Embryonic facial prominence (tissue), 1 donor: ENCODE results near the gene RIMS3.
A peak's percentile ranks its signal among the peaks of the same experiment; 100 is the strongest.
"Not testable (repeated sequence)": the region's sequence is repeated elsewhere in the genome, so short reads cannot be mapped to it uniquely, and the experiment has no call there.

ENCODE experiments used
- DNase-seq: peaks from one replicate; pipeline ENCODE4 v3.0.0-alpha.2; 2016; ENCODE audit errors: extremely low spot score

Gene RIMS3

DNA sequence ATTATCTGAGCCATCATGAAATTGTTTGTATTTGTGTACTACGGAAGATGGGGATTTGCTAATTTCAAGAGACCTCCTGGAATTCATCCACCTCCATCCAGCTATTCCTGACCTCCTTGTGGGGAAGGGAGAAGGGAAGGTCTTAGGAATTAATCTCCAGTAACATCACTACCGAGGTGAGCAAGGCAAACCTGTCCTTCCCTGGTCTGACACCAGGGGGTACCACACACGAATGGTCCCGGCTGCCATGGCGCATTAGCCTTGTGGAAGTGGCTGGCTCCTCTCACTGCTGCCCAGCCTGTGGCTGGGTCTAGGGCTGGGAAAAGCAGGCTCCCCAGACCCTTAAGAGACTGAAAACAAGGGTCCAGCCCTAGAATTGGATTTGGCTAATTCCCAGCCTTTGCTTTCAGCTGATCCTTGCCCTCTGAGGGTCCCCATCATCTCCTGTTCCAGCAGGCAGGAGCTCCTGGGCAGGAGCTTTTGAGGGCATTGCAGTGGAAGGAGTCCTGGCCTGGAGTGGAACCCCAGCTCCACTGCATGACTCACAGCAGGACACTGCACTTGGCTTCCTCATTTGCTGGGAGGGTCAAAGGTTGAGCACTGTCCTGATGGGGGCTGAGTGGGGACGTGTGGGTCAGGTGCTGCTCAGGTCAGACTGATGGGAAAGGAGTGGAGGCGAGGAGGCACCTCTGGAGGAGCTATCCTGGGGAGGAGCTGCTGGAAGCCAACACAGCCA, 34.8 kb downstream of the RIMS3 start:
- DNase-seq: no peak

DNA sequence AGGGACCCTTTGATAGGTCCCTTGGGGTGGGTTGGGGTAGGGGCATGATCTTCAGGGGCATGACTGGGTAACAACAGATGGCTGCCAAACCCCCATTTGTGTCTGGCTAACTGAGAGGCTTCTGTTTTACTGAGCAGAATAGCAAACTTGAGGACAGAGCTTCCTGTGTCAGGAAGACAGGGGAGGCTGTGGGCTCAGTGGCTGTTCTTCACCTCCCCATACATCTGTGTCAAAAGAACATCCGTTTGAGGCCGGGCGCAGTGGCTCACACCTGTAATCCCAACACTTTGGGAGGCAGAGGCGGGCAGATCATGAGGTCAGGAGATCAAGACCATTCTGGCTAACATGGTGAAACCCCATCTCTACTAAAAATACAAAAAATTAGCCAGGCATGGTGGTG, 35.9 kb downstream of the RIMS3 start:
- DNase-seq: not testable (repeated sequence)

DNA sequence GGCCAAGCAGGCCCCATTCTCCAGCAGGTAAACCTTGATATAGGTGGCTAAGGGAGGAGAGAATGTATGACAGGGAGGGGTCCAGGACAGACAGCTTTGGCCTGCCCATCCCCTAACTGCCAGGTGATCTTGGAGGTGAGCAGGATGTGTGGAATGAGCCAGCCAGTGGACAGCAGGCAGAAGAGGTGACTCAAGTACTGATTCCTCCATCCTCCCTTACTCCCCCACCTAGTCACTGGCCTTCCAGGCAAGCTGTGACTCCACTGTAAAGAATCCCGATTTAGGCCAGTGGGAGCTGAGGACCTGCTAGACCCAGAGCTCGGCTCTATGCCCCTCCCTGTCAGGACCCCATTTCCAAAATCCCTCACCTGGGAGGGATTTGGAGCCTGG, 36.6 kb downstream of the RIMS3 start:
- no peak for DNase-seq

DNA sequence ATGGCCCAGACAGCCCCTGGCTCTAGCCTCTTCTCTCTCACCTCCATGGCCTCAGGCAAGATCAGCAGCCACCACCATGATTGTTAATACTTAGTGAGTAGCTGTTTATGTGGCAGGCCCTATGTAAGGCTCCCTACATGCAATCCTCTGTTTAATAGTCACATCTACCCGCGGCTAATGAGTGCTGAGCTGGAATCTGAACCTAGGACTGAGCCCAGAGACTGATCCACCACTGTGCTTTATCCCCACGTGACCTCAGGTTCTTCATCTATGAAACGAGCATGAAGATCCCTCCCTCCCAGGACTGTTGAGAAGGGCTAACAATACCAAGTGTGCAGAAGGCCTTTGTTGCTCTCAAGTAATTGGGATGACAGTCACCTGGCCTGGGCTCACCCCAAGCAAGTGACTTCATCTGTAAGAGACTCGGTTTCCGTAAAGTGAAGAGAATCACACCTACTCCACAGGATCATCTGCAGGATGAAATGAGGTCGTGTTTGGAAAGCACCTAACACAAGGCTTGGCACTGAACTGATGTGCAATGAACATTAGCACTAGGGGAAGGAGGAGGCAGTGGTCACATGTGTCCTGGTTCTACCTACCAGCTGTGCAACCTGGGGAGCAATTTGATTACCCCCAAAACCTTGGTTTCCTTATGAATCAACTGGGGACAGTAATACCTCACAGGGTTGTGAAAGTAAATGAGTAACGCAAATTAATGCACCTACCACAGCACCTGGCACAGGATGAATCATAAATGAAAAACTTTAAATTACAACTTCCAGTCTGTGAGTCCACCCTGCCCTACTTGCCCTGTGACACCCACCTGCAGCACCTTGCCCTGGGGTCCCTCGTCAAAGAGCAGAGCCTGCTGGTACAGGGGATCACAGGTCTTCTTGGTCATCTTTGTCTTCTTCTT, 37.2 kb downstream of the RIMS3 start:
- DNase-seq: no peak

DNA sequence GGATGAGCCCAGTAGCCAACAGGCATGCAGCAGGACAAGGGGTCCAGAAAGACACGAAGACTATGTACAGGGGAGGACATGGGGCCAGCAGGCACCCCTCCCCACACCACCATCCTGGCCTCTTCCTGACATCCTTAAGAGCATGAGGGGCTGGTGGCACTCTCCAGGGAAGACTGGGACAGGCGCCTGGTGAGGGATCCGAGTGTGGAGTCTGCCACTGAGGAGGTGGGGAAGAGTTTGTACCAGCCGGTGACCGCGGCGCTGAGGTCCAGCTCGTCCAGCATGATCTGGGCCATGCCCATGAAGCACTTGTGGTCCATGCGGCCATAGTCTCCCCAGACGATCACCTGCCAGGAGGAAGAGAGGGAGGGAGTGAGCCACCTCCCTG, 39.1 kb downstream of the RIMS3 start:
- no peak for DNase-seq

DNA sequence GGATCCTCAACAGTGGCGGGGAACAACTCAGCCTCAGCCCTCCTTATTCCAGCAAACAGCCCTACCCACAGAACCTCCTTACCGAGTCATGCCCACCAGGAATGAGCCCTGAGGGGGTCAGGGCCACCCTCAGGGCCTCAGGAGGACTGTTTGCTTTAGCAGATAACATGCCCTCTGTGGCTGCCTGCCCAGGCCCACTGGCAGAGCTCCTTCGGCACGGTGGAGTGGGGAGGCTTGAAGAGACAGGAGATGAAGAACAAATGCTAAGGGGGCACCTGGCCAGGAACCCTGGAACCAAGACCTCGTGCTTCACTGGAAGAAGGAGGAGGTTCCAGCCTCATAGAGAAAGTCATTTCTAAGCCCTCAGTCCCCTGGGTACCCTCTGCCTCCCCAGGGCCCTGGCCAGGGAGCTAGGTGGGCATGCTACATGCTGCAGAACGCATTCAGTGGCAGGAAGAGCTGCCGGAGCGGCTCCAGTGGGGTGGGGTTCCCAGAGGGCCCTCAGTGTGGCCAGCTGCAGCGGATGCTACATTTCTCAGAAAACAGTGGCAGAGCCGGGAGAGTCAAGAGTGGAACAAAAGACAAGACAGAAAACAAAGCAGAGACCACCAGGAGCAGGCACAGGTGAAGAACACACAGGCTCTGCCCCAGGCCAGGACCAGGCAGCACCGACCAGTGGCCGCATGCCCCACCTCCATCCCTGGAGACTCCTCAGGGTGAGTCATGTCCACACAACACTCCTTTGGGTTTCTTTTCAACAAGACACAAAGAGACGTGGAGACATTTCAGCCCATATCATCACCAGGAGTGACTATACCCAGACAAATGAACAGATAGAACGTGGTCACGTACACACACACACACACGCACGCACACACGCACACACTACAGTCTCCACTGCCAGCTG, 39.8 kb downstream of the RIMS3 start:
- no peak for DNase-seq

DNA sequence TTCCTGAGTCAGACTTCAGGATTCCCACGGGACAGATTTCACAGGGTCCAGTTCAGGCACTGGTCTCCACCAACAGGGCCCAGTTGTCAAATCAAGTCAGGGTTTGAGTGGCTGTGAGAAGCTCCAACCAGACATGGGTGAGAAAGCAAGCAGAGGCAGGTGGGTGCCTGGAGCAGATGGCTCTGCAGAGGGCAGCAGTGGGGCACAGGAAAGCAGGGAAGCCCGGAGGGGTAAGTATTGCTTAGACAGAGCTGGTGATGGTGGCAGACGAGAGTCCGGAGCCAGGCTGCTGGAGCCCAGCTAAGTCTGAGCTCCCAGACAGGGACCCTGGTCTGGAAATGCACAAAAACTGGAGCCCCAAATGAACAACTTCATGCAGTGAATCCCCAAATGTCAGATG, 40.4 kb downstream of the RIMS3 start:
- no peak for DNase-seq

DNA sequence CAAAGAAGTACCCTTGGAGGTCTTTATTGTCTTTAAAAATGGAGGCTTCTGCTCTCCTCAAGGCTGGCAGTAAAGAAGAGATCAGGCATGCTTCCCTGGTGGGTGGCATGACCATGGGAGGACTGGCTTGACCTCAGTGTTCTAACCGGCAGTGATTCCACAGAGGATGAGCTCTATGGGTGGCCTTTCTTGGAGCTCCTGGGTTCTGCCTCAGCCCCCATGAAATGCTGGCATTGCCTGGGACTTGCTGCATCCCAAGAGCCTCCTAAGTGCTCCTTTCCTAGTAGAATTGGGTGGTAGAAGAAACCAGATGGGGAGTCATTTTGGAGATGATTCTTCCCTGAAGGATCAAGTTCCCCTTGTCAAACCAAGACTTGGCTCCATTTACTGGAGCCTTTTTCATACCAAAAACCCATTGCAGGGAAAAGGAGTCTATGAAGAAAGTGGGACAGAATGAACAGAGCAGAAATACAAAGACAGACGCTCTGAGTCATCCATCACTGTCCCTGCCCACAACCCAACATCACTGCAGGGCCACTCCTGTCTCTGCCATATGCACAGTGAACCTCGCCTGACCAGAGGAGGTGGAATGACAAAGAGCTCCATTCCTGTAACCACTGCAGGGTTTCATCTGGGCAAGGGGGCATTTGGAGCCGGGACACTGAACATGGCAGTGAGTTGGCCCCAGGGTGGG, 42.4 kb downstream of the RIMS3 start:
- DNase-seq: no peak

DNA sequence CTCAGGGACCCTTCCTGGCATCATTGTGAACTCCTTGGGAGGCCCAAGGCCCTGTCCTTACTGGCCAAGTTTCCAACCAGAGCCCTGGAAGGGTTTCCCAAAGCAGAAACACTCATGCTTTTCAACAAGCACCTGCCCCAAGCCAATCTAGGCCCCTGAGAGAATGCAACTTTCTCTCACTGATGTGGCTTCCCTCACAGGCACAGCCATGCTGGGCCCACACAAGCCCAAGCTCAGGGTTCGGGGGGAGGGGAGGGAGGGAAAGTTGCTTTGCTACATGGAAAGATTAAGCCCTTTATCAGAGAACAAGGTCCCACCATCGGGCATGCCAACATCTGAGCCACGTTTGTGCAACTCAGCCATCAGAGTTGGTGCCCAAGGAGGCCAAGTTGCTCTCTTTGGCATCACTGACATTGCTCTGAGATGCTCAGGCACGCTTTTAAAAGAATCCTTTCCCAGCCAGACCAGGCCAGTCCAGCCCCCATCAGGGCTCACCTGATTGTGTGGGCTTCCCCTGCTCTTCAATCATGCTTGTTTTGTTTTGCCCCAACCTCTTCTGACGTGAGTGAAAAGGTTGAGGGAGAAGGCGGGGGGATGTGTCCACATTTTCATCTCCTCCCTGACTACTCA, 43.5 kb downstream of the RIMS3 start:
- DNase-seq: no peak

DNA sequence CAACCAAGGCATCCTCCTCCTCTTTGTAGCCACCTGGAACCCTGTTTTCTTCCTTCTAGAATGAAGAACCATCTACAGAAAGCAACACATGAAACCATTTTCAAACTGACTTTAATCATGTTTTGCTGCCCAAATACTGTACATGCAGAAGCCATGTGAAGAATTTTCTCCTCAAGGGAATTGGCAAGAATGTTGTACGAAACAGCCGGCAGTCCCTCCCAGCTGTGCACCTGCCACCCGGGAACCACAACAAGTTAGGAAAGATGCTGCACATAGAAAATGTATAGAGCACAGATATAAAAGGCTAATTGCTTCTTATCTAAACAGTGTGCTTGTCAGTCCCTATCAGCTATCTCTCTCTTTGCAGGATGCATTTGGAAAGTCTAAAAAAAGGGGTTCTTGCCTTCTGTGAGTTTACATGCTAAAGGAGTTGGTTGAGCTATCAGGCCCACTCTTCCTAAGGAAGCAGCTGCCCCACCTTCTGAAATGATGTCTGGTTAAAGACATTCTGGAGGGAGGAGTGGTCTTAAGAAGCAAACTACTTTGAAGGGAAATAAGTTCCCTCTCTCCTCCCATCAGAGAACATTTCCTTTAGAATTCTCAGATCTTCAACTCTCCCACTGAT, 44.8 kb downstream of the RIMS3 start:
- DNase-seq: no peak

DNA sequence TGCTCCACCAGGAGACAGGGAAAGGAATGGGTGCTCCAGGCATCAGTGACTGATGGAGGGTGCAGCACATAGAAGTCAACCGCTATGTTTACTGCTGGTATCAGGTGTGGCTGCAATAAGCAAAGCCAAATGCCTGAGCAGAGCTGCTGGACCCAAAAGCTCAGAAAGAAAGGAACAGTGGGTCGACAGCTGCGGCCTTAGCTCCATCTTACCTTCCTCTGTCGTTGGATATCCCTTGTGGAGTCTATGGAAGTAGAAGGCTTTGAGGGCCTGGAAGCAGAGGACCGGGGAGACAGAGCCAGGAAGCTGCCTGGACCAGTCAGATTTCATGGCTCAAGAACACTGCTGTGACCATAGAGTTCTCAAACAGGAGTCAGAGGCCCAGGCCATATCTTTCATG, 45.3 kb downstream of the RIMS3 start:
- no peak for DNase-seq

DNA sequence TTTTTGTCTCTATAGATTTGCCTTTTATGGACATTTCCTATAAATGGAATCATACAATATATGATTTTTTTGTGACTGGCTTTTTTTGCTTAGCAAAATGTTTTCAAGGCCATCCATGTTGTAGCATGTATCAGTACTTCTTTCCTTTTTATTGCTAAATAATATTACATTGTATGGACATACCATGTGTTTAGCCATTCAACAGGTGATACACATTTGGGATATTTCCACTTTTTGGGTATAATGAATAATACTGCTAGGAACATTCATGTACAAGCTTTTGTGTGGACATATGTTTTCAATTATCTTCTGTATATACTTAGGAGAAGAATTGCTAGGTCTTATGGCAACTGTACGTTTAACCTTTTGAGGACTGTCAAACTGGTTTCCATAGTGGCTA, 47.4 kb downstream of the RIMS3 start:
- no peak for DNase-seq

DNA sequence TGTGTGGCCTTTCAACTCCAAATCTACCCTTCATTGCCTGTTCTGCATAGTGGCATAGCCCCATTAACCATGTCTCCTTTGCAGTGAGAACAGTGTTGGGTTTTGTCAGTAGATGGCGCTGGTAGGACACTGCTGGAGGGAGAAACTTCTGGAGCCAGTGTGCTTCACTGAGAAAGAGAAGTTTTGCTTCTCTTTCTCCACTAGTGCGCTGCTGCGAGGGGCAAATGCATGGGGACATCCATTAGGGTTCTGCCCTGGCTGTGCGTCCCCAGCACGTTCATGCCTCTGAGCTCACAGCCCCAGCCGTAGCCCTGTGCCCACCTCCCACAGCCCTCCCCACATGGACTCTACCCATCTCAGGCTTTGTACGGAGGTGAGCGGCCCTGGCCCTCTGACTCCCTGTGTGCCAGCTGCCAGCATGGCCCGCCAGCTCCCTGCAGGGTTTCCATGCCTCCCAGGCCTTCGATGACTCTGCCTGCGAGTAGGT, 53.1 kb downstream of the RIMS3 start:
- peak; percentile 21 for DNase-seq

DNA sequence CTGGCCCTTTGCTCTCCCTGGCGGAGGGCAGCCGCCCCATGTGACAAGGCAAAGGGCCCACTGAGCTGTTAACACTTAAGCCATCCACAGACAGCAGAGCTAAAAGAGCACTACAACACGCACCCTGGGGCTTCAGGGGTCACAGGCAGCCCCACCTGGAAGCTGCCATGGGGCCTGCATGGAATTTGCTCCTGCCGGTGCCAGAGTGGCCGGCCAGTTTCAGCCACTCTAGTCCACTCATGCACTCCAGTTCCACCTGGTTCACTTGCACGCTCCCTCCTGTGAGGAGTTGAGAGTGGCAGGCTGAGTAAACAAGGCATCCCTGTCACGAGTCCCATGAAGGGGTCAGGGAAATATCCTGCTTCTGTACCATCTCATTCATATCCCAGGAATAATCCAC, 55.3 kb downstream of the RIMS3 start:
- DNase-seq: no peak

DNA sequence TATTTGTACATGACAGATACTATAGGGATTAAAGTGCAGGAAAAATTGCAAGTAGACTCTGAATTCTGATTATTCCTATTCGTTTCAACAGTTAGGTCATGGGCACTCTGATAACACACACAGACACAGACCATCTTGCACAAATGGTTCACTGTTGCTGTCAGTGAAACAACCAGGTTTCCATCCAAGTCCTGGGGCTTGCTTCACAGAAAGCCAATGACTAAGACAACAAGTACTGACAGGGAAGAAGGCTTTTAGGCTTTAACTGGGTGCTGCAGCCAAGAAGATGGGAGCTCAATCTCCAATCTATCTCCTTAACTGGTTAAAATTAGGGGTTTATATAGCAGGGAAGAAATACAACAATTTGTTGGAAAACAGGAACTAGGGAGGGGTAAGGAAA, 57.6 kb downstream of the RIMS3 start:
- no peak for DNase-seq

DNA sequence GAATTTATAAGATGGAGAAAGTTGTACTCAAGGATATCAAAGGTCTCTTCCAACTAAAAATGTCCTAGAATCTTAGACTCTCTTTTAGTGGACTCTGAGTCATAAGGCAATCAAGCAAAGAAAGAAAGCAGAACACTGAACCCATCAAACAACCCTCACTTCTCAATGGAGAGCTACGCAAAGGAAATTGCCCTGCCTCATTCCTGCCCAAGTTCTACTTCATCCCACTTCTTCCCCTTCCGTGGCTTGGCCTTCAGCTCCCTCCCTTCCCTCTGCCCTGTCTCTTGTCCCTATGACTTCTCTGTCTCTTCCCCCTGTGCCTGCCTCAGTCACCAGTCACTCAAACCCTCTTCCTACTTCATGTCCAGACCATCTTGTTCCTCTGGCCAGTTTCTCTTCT, 58.5 kb downstream of the RIMS3 start:
- DNase-seq: no peak

DNA sequence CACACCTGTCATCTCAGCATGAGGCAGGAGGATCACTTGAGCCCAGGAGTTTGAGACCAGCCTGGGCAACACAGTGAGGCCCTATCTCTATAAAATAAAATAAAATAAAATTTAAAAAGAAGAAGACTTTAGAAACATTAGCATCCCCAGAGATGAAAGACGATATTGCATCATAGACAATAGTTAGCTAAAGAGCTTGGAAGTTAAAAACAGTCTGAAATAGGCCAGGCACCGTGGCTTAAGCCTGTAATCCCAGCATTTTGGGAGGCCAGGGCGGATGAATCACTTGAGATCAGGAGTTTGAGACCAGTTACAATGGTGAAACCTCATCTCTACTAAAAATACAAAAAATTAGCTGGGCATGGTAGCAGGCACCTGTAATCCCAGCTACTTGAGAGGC, 59.3 kb downstream of the RIMS3 start:
- no peak for DNase-seq

DNA sequence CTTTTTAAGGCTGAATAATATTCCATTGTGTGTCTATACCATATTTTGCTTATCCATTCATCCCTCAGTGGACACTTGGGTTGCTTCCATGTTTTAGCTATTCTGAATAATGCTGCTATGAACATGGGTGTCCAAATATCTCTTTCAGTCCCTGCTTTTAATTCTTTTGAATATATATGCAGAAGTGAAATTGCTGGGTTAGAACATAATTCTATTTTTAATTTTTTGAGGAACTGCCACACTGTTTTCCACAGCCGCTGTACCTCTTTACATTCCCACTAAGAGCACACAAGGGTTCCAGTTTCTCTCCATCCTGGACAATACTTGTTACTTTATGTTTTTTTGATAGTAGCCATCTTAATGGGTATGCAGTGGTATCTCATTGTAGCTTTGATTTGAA, 65.6 kb downstream of the RIMS3 start:
- DNase-seq: no peak

DNA sequence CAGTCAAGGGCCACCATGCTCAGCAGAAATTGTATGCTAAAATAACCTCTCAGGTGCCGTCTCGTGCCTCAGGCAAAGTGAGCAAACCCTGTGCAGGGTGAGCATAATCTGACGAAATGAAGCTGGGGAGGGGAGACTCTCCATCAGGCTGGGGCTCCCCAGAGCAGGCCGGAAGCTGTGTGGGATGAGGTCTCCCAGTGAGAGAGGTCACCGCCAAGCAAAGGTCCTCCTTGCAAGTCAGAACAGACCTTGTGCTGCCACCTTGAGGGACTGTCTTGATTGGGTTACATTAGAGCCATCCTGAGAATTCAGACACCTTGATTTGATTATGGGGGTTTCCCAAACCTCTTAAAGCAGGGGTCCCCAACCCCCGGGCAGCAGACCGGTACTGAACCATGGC, 69.9 kb downstream of the RIMS3 start:
- DNase-seq: no peak

DNA sequence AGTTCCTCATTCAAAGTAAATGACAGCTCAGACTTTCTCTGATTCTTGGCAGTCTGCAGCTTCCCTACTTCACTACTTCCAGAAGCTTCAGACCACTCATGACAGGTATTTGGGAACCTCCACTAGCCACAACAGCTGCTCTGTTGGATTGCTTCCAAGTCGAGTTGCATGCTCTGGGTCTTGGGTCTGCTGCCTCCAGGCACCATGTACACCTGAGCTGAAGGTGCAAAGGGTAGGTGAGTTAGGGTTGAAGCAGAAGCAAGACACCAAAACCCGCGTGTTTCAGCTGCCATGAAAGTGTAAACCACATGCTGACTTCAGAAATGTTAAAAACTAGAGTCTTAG, 71.3 kb downstream of the RIMS3 start:
- no peak for DNase-seq
